CD4-positive, alpha-beta T cell (primary cell): ENCODE data around the gene NIBAN1. TPM values are rescaled to one million over a fixed set of nuclear protein-coding genes. Genes with fewer than 3 reads are reported as not detected.

Experiments used
- ATAC-seq: fragments of 200-7000 bp; cut with Tn5 transposase; one replicate; pipeline ENCODE4 v1.10.0; 2022; ENCODE audit warnings: mild to moderate bottlenecking; ENCODE audit not compliant: poor library complexity
- CTCF ChIA-PET: fragments of 350-600 bp; sonication (Branson Sonifier 250); formaldehyde crosslinking; loops from one replicate; lab custom pipeline; 2021; ENCODE audit warnings: antibody characterized with exemption, inconsistent platforms; lab: Charles Lee
- POLR2A ChIA-PET: fragments of 350-600 bp; sonication (Branson Sonifier 250); formaldehyde crosslinking; loops from one replicate; lab custom pipeline; 2021; ENCODE audit warnings: antibody characterized with exemption, inconsistent platforms; lab: Charles Lee
- DNase-seq, 14 experiments: peaks; one replicate each; pipeline ENCODE4 v3.0.0-alpha.2; 2013 to 2020; ENCODE audit warnings: mixed read lengths in 2 of 14
- H3K27ac ChIP-seq, 2 donors: one replicate each; pipeline versions ENCODE4 v1.5.1 to v1.7.0; 2013; ENCODE audit warnings: low read length in 2 of 2, low read depth in 1 of 2, mild to moderate bottlenecking in 1 of 2
- H3K27me3 ChIP-seq, 2 experiments: 1 replicate in 1 of 2; 2 replicates in 1 of 2; pipeline versions ENCODE4 v1.6.1 to v1.7.0; 2013; ENCODE audit warnings: low read length in 2 of 2, control low read depth in 1 of 2, mild to moderate bottlenecking in 1 of 2, moderate library complexity in 1 of 2; ENCODE audit not compliant: insufficient read depth in 2 of 2, control insufficient read depth in 1 of 2
- H3K36me3 ChIP-seq: one replicate; pipeline ENCODE4 v1.6.1; 2013; ENCODE audit warnings: low read length, control low read depth; ENCODE audit not compliant: insufficient read depth
- H3K4me1 ChIP-seq: one replicate; pipeline ENCODE4 v1.6.1; 2013; ENCODE audit warnings: low read length, control low read depth; ENCODE audit not compliant: insufficient read depth
- H3K4me3 ChIP-seq: one replicate; pipeline ENCODE4 v1.5.1; 2013; ENCODE audit warnings: mild to moderate bottlenecking, low read length, moderate library complexity
- H3K9me3 ChIP-seq, 2 experiments: 1 replicate in 1 of 2; 2 replicates in 1 of 2; pipeline versions ENCODE4 v1.6.1 to v1.7.0; 2013; ENCODE audit warnings: low read length in 2 of 2, mild to moderate bottlenecking in 2 of 2, control low read depth in 1 of 2, moderate library complexity in 1 of 2; ENCODE audit not compliant: control insufficient read depth in 1 of 2, insufficient read depth in 1 of 2
- H3K27ac Mint-ChIP-seq: one replicate; pipeline ENCODE4 v1.8.0; 2020; ENCODE audit warnings: mixed read lengths
- H3K27me3 Mint-ChIP-seq: one replicate; pipeline ENCODE4 v1.8.0; 2021; ENCODE audit warnings: mixed read lengths
- H3K36me3 Mint-ChIP-seq: one replicate; pipeline ENCODE4 v1.8.0; 2021; ENCODE audit warnings: low read depth, mixed read lengths
- H3K4me1 Mint-ChIP-seq: one replicate; pipeline ENCODE4 v1.8.0; 2021; ENCODE audit warnings: low read depth, mixed read lengths
- H3K4me3 Mint-ChIP-seq: one replicate; pipeline ENCODE4 v1.8.0; 2020; ENCODE audit warnings: mild to moderate bottlenecking, mixed read lengths
- H3K9me3 Mint-ChIP-seq: one replicate; pipeline ENCODE4 v1.8.0; 2020; ENCODE audit warnings: mixed read lengths
- CTCF ChIP-seq: fragments of 200-600 bp; IDR thresholded peaks from one replicate; pipeline ENCODE4 v1.8.0; 2022; ENCODE audit warnings: antibody characterized with exemption, mild to moderate bottlenecking
- intact Hi-C, 2 experiments: fragments of 100-400 bp; cut with DNase I in 1 of 2; cut with micrococcal nuclease in 1 of 2; formaldehyde crosslinking; loops; one replicate each; pipeline versions ENCODE4 v1.15.1 to v1.9.0; 2023 to 2025; cut with DNase I, micrococcal nuclease
- total RNA-seq, 174 experiments: library from RNA in 2 of 174; stranded (reverse) in 2 of 174; gene quantifications; one replicate each; pipeline ENCODE4 v1.2.3 and lab custom pipeline; 2021 to 2026

Gene NIBAN1
- total RNA-seq, 2 experiments from 2014 or later = 18.5 to 20.4 TPM

- Histone ChIP-seq H3K36me3 (no peaks in the 10 kb centered on the region), H3K4me1 (peaks cover 5% of the 10 kb centered on the region), H3K9me3 (no peaks in the 10 kb centered on the region), H3K27me3 (no peaks in the 10 kb centered on the region), H3K4me3 (no peak overlapping the region), H3K27ac (no peak overlapping the region)
- ATAC-seq = no peak
- no peaks in the 10 kb centered on the region for H3K27me3 Mint-ChIP-seq
- CTCF ChIA-PET = interaction anchor here (0.9 to 1.3 kb wide), 2 partner anchors 28 to 62 kb away, joined by 3 to 4 read pairs; no protein-coding TSS in a partner anchor
- H3K27ac Mint-ChIP-seq = no peak overlapping the region
- H3K4me3 Mint-ChIP-seq = no peak overlapping the region
- TF ChIP-seq CTCF = no peak
- peak in 1 of 14 experiments; percentile 11 for DNase-seq
- POLR2A ChIA-PET = no interaction called here
- H3K9me3 Mint-ChIP-seq = no peaks in the 10 kb centered on the region
- intact Hi-C loops = no loop called here
- H3K4me1 Mint-ChIP-seq = no peaks in the 10 kb centered on the region
- no peaks in the 10 kb centered on the region for H3K36me3 Mint-ChIP-seq
These were observed 19.9 kb downstream of the NIBAN1 start for GRCh38 chr1:184954232-184954995.

- H3K9me3 ChIP-seq = no peaks in the 10 kb centered on the region
- H3K27me3 ChIP-seq = no peaks in the 10 kb centered on the region
- H3K4me3 ChIP-seq = no peak overlapping the region
- TF ChIP-seq CTCF = no peak
- H3K4me1 ChIP-seq = peaks cover 5% of the 10 kb centered on the region
- H3K27ac ChIP-seq = no peak overlapping the region
- POLR2A ChIA-PET = no interaction called here
- H3K4me3 Mint-ChIP-seq = no peak overlapping the region
- no peaks in the 10 kb centered on the region for H3K36me3 Mint-ChIP-seq
- no peaks in the 10 kb centered on the region for H3K36me3 ChIP-seq
- intact Hi-C loops = no loop called here
- DNase-seq = peak in 2 of 14 experiments; percentile 14 to 38
- no peak overlapping the region for H3K27ac Mint-ChIP-seq
- no peak for ATAC-seq
- no peaks in the 10 kb centered on the region for H3K9me3 Mint-ChIP-seq
- no peaks in the 10 kb centered on the region for H3K4me1 Mint-ChIP-seq
- CTCF ChIA-PET = interaction anchor here (1.3 kb wide), 1 partner anchor 29 kb away, joined by 4 read pairs; no protein-coding TSS in a partner anchor
- H3K27me3 Mint-ChIP-seq = no peaks in the 10 kb centered on the region
These were observed 20.6 kb downstream of the NIBAN1 start for GRCh38 chr1:184953600-184954219.

- ChIA-PET POLR2A (no interaction called here), CTCF (no interaction called here)
- Mint-ChIP-seq H3K27me3 (no peaks in the 10 kb centered on the region), H3K9me3 (no peaks in the 10 kb centered on the region), H3K27ac (no peak overlapping the region), H3K36me3 (no peaks in the 10 kb centered on the region), H3K4me3 (no peak overlapping the region), H3K4me1 (no peaks in the 10 kb centered on the region)
- H3K27ac ChIP-seq = no peak overlapping the region
- DNase-seq = no peak
- no peak overlapping the region for H3K4me3 ChIP-seq
- TF ChIP-seq CTCF = no peak
- intact Hi-C loops = no loop called here
- no peaks in the 10 kb centered on the region for H3K27me3 ChIP-seq
- no peaks in the 10 kb centered on the region for H3K36me3 ChIP-seq
- no peak for ATAC-seq
- peaks cover 5% of the 10 kb centered on the region for H3K4me1 ChIP-seq
- no peaks in the 10 kb centered on the region for H3K9me3 ChIP-seq
These were observed 21.9 kb downstream of the NIBAN1 start for GRCh38 chr1:184952428-184952827.
